ENCODE measurements around the gene OXSM. TPM values are rescaled to one million over a fixed set of nuclear protein-coding genes. Genes with fewer than 3 reads are reported as not detected.

The OXSM gene
- total RNA-seq, 1 experiment from 2014 or later, result 11.2 TPM

Other genes starting within 250 kb of the OXSM start
- gene TOP2B, start 125.2 kb upstream of the OXSM start, total RNA-seq (2014; rRNA removed), result 75.8 and 84.7 TPM in 2 replicates
- gene NGLY1, start 6.6 kb upstream of the OXSM start, total RNA-seq (2014; rRNA removed), result 23.7 and 28.3 TPM in 2 replicates

Data from LHCN-M2 (cell line).